Amniotic epithelial cell (primary cell): ENCODE data around the gene AKIRIN2.
A peak's percentile ranks its signal among the peaks of the same experiment; 100 is the strongest.
"Not testable (repeated sequence)": the region's sequence is repeated elsewhere in the genome, so short reads cannot be mapped to it uniquely, and the experiment has no call there.

Experiments used
- DNase-seq: peaks from one replicate; pipeline ENCODE4 v3.0.0-alpha.2; 2010; ENCODE audit warnings: low read depth

Gene AKIRIN2

DNA sequence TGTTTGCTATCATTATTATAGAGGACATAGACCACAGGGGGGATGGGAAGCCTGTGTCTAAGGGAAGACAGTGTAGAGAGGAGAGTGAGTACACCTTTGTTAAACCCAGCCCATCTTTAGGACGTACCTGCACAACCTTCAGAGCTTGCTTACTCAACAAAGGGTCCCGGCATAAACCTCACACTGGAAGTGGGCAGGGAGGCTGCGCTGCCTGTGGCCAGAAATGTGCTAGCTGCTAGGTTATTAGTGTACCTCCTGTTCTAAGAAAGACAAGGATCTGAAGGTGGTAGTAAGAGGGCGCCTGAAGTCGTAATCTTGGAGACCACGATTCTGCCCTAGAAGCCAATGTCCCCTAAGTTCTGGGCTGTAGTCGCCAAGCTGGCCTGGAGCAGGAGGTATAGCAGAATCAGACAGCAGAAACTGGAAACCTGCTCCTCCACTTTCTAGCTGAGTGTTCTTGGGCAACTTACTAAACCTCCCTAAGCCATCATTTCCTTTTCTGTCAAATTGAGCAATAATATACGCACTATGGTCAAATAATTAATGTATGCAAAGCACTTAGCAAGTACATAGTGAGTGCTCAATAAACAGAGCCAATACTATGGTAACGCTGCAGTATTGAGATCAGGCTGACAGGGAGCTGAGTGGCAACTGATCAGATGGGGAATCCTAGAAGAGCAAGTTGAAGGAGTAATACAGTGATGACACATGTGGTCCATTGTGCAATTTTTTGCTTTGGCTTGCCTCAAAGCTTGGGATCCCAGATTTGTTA is 16.8 kb upstream of the AKIRIN2 start:
- peak; percentile 81 for DNase-seq

DNA sequence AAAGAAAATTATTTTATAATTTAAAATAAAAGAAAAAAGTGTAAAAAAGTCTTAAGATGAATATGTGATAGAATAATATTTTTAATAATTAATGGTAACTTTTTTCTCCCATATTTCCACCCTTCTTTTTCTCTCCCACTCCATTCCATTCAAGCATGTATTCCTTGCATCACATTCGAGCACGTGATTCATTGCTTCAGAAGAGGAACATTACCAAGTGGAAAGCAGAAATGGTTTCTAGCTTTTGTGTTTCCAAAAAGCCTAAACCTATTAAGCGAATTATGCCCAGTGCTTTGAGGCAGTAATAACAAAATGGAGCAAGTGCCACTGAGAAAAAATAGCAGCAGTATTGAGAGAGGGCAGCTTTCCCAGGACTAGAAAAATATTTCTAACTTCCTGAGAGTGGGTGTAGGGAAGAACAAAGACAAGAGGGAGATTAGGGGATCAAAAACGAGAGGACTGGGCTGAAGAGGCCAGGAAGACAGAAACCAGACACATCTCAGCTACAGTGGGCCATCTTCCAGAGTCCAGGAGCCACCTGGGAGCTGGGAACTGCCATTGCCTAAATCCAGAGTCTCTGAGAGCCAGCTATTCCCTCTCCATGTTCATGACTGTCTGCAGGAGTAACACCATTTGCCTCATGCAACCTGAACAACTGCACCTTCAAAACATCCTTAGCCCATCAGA is 15.0 kb upstream of the AKIRIN2 start:
- DNase-seq: no peak

DNA sequence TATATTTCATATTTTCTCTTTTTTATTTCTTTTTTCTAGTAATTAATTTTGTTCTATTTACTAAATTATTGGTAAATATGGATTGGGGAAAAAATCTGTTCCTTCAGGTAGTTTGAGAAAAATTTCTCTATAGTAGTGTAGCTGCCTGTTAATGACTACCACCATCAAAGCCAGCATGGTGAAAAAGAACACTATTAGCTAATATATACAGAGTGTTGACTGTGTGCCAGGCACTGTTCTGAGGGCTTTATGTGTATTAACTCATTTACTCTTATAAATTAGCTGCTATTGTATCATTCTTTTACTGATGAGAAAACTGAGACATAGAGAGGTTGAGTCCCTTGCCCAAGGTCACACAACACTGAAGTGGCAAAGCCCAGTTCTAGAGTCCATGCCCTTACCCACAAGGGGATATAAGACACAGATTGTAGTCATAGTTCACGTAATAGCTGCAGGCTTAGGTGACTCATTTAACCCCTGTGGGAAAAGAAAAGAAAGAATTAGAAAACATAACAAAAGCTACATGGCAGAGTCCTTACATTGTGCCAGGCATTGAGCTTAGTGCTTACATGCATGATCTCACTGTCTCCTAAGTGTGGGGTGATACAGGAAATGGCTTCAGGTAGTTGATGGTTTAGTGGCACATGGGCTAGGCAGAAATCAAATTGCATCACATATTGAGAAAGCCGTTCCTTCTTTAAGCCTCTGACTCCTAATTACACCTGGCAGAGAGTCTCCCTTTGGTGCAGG is 12.2 kb upstream of the AKIRIN2 start:
- DNase-seq: peak; percentile 79

- not testable (repeated sequence) for DNase-seq
Observed at GRCh38 chr6:87712713-87713112, 10.7 kb upstream of the AKIRIN2 start.

DNA sequence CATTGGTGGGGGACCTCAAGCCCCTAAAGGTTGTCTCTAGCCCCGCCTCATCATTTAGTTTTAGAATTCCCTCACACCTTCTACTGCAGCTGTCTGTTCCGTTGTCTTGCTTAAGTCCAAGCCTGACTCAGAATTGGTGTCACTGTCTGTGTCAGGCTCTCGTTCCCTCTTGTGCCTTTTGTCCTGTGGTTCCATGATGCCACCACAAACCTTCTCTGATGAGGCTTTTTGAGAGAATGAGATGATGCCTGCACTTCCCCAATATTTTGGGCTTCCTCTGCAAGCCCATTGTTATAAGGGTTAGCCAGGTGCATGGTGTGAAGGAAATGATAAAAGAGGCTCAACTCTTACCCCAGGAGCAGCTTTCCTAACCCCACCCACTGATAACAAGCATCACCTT is 8.1 kb upstream of the AKIRIN2 start:
- no peak for DNase-seq

- not testable (repeated sequence) for DNase-seq
Observed at GRCh38 chr6:87708581-87709427, 6.8 kb upstream of the AKIRIN2 start.

DNA sequence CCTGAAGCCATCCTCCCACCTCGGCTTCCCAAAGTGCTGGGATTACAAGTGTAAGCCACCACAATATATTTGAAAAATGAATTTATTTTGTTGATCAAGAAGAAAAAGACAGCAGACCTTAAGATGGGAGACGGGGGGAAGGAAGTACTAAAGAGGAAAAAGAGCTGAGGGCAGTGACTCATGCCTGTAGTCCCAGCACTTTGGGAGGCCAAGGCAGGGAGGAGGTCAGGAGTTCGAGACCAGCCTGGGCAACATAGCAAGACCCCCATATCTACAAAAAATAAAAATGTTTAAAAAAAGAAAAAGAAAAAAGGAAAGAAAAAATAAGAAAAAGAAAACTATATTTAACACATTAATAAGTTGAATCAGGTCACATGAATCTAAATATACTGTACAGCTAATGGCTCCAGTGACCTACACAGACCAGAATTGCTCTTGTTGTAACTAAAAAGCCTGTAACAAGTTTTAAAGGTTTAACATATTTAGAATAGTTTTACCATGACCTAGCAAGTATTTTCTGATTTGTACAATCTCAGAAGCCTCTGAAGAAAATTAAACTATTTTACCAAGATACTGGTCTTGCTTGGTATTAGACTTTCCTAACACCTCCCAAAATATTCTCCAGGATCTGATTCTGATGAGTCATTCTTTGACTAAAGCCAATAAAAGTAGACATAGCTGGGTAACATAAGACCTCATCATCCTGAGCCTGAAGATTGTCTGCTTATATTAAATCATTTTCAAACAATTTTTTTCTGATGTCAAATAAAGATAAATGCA is 4.3 kb upstream of the AKIRIN2 start:
- peak; percentile 49 for DNase-seq

GRCh38 chr6:87705070-87705691 is 3.1 kb upstream of the AKIRIN2 start:
- DNase-seq: peak; percentile 37

- not testable (repeated sequence) for DNase-seq
Observed at GRCh38 chr6:87703039-87703438, 1.0 kb upstream of the AKIRIN2 start.

- peak; percentile 78 for DNase-seq
Observed at GRCh38 chr6:87702589-87702945, 534 bp upstream of the AKIRIN2 start.

DNA sequence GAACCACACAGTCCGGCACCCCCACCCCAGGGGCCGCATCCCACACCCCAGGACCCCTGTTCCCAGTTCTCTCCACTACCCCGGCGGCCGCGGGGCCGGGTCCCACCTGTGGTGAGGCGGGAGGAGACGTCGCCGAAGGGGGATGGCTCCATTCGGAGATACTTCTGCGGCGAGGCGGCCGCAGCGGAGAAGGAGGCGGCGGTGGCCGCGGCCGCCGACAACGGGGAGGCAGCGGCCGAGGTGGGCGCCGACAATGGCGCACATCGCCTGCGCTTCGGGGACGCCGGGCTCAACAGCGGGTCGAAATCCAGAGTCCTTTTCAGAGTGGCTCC is 723 bp downstream of the AKIRIN2 start:
- DNase-seq: no peak

GRCh38 chr6:87700397-87701343 is 1.4 kb downstream of the AKIRIN2 start:
- DNase-seq: peak; percentile 68

- no peak for DNase-seq
Observed at GRCh38 chr6:87699576-87699975, 2.5 kb downstream of the AKIRIN2 start.

- no peak for DNase-seq
Observed at GRCh38 chr6:87698547-87699006, 3.5 kb downstream of the AKIRIN2 start.

GRCh38 chr6:87697581-87698546 is 4.2 kb downstream of the AKIRIN2 start:
- peak; percentile 86 for DNase-seq

DNA sequence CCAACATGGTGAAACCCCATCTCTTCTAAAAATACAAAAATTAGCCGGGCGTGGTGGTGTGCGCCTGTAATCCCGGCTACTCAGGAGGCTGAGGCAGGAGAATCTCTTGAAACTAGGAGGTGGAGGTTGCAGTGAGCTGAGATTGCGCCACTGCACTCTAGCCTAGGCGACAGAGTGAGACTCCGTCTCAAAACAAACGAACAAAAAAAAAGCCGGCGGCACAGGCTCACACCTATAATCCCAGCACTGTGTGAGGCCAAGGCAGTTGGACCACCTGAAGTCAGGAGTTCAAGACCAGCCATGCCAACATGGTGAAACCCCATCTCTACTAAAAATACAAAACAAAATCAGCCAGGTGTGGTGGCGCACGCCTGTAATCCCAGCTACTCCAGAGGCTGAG is 5.2 kb downstream of the AKIRIN2 start:
- DNase-seq: not testable (repeated sequence)

DNA sequence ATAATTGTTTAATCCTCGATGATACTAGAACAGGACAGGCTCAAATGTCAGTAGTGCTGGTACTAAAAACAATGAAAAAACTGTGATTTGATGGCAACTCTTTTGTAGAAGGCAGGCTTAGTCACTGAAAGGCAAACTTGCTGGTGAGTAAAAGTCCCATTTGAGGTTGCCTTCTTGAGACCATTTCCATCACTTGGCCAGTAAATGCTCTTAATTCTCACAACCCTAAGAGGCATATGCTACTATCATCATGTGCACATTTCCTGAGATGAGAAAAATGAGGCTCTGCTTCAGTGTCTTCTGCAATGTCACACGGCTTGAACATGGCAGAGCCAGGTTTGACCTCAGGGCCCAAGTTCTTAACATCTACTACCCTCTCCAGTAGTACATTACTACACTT is 9.9 kb downstream of the AKIRIN2 start:
- DNase-seq: no peak

DNA sequence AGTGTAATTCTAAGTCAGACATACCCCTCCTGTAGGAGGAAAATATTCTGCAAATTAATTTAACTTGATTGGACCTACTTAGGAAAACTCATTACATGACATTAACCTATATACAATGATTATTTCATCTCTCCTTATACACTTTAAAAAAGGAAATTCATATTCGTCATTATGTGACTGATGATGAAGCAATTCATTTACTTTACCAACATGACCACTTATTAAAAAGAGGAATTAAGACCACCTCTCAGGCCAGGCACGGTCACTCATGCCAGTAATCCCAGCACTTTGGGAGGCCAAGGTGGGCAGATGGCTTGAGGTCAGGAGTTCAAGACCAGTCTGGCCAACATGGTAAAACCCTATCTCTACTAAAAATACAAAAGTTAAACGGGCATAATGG is 11.6 kb downstream of the AKIRIN2 start:
- no peak for DNase-seq
